IMR-90 (cell line): ENCODE results near the gene XPR1. TPM values are rescaled to one million over a fixed set of nuclear protein-coding genes. Genes with fewer than 3 reads are reported as not detected.

Experiments used
- ATAC-seq: fragments of 200-7000 bp; cut with Tn5 transposase; 2 replicates; pipeline ENCODE4 v1.9.1; 2020; ENCODE audit warnings: low read depth, mild to moderate bottlenecking, moderate library complexity
- BruUV-seq: library from RNA; stranded (reverse); fragments of 400-500 nt; replicated peaks from 2 replicates; lab custom pipeline; 2021; lab: Mats Ljungman, UMichigan
- CTCF ChIA-PET: fragments of 300-600 bp; formaldehyde crosslinking; extraction: SDS; loops from one replicate; lab custom pipeline; 2021; ENCODE audit warnings: antibody characterized with exemption; lab: Yijun Ruan, JAX
- POLR2A ChIA-PET: fragments of 300-600 bp; sonication (Branson Sonifier 250); formaldehyde crosslinking; loops from one replicate; lab custom pipeline; 2022; ENCODE audit warnings: antibody characterized with exemption; ENCODE audit not compliant: unreplicated experiment; lab: Charles Lee
- DNase-seq: peaks from one replicate; pipeline ENCODE4 v3.0.0; 2013
- H2AFZ ChIP-seq: replicated peaks from 2 replicates; pipeline ENCODE3; 2013; ENCODE audit warnings: low read length, mild to moderate bottlenecking; ENCODE audit not compliant: poor library complexity
- H2AK5ac ChIP-seq: 2 replicates; pipeline ENCODE4 v1.6.1; 2013; ENCODE audit warnings: low read depth, low read length, inconsistent platforms
- H2AK9ac ChIP-seq: replicated peaks from 2 replicates; pipeline ENCODE3; 2013; ENCODE audit warnings: mild to moderate bottlenecking, low read depth, low read length, moderate library complexity; ENCODE audit not compliant: poor library complexity
- H2BK120ac ChIP-seq: 2 replicates; pipeline ENCODE4 v1.6.1; 2013; ENCODE audit warnings: low read depth, low read length, inconsistent platforms
- H2BK15ac ChIP-seq: 3 replicates; pipeline ENCODE4 v1.6.1; 2013; ENCODE audit warnings: low read depth, low read length, inconsistent platforms
- H2BK20ac ChIP-seq: 2 replicates; pipeline ENCODE4 v1.6.1; 2013; ENCODE audit warnings: low read depth, mild to moderate bottlenecking, inconsistent platforms, low read length, moderate library complexity
- H2BK5ac ChIP-seq: 2 replicates; pipeline ENCODE4 v1.6.1; 2013; ENCODE audit warnings: mild to moderate bottlenecking, low read depth, low read length, inconsistent platforms; ENCODE audit not compliant: poor library complexity, severe bottlenecking
- H3K14ac ChIP-seq: replicated peaks from 2 replicates; pipeline ENCODE4 v1.6.1; 2013; ENCODE audit warnings: low read depth, low read length, inconsistent platforms
- H3K18ac ChIP-seq: 2 replicates; pipeline ENCODE4 v1.6.1; 2013; ENCODE audit warnings: low read depth, low read length, control low read depth
- H3K23ac ChIP-seq: 2 replicates; pipeline ENCODE4 v1.6.1; 2013; ENCODE audit warnings: low read depth, low read length, inconsistent platforms
- H3K27ac ChIP-seq: 2 replicates; pipeline ENCODE4 v1.5.1; 2013; ENCODE audit warnings: mild to moderate bottlenecking, control low read depth, low read length; ENCODE audit not compliant: insufficient read depth
- H3K27me3 ChIP-seq: 2 replicates; pipeline ENCODE4 v1.6.1; 2013; ENCODE audit warnings: low read length; ENCODE audit not compliant: control insufficient read depth, insufficient read depth
- H3K36me3 ChIP-seq: 2 replicates; pipeline ENCODE4 v1.6.1; 2013; ENCODE audit warnings: low read length, mixed read lengths; ENCODE audit not compliant: control insufficient read depth, insufficient read depth
- H3K4ac ChIP-seq: 2 replicates; pipeline ENCODE4 v1.6.1; 2013; ENCODE audit warnings: low read depth, low read length, inconsistent platforms
- H3K4me1 ChIP-seq: 2 replicates; pipeline ENCODE4 v1.6.1; 2013; ENCODE audit warnings: low read length, mixed read lengths; ENCODE audit not compliant: control insufficient read depth, insufficient read depth
- H3K4me2 ChIP-seq: 2 replicates; pipeline ENCODE4 v1.6.1; 2013; ENCODE audit warnings: low read depth, mild to moderate bottlenecking, control low read depth, low read length, moderate library complexity
- H3K4me3 ChIP-seq: 2 replicates; pipeline ENCODE4 v1.5.1; 2013; ENCODE audit warnings: low read depth, mild to moderate bottlenecking, control low read depth, low read length, moderate library complexity; ENCODE audit not compliant: insufficient read depth
- H3K56ac ChIP-seq: 2 replicates; pipeline ENCODE4 v1.6.1; 2013; ENCODE audit warnings: low read length, inconsistent platforms; ENCODE audit not compliant: insufficient read depth; ENCODE audit errors: extremely low read depth
- H3K79me1 ChIP-seq, 2 experiments: 2 replicates each; pipeline ENCODE4 v1.6.1; 2013; ENCODE audit warnings: low read length in 2 of 2, inconsistent platforms in 1 of 2, low read depth in 1 of 2
- H3K9ac ChIP-seq: 2 replicates; pipeline ENCODE4 v1.6.1; 2013; ENCODE audit warnings: low read depth, low read length, control low read depth
- H3K9me1 ChIP-seq: 2 replicates; pipeline ENCODE4 v1.6.1; 2013; ENCODE audit warnings: low read length, inconsistent platforms; ENCODE audit not compliant: insufficient read depth
- H3K9me3 ChIP-seq: 2 replicates; pipeline ENCODE4 v1.6.1; 2013; ENCODE audit warnings: low read length; ENCODE audit not compliant: control insufficient read depth, insufficient read depth
- H4K20me1 ChIP-seq: 2 replicates; pipeline ENCODE4 v1.6.1; 2013; ENCODE audit warnings: low read length, inconsistent platforms; ENCODE audit not compliant: insufficient read depth
- H4K5ac ChIP-seq: 2 replicates; pipeline ENCODE4 v1.6.1; 2013; ENCODE audit warnings: mild to moderate bottlenecking, low read depth, low read length, control low read depth
- H4K8ac ChIP-seq, 2 experiments: 2 replicates each; pipeline ENCODE4 v1.6.1; 2013; ENCODE audit warnings: low read depth in 2 of 2, low read length in 2 of 2, control low read depth in 1 of 2, inconsistent platforms in 1 of 2
- H4K91ac ChIP-seq: 2 replicates; pipeline ENCODE4 v1.6.1; 2013; ENCODE audit warnings: low read depth, low read length, inconsistent platforms; ENCODE audit not compliant: insufficient read depth
- BHLHE40 ChIP-seq: fragments of 150-350 bp; IDR thresholded peaks from 2 replicates; pipeline ENCODE4 v1.6.1; 2016; ENCODE audit warnings: mild to moderate bottlenecking, low read depth, low read length
- CEBPB ChIP-seq: IDR thresholded peaks from 2 replicates; pipeline ENCODE4 v1.6.1; 2012; ENCODE audit warnings: low read depth, low read length, improper control_type of control experiment
- CHD1 ChIP-seq: IDR thresholded peaks from 2 replicates; pipeline ENCODE4 v1.6.1; 2012; ENCODE audit warnings: low read depth, low read length, improper control_type of control experiment
- CTCF ChIP-seq: conservative IDR thresholded peaks from 2 replicates; pipeline ENCODE4 v1.5.1; 2012; ENCODE audit warnings: mild to moderate bottlenecking, low read depth, low read length, improper control_type of control experiment
- ELK1 ChIP-seq: fragments of 150-350 bp; IDR thresholded peaks from 2 replicates; pipeline ENCODE4 v1.6.1; 2016; ENCODE audit warnings: low read depth, mild to moderate bottlenecking, low read length, moderate library complexity, borderline replicate concordance
- FOS ChIP-seq: fragments of 150-350 bp; IDR thresholded peaks from 2 replicates; pipeline ENCODE4 v1.6.1; 2016; ENCODE audit warnings: low read depth, low read length
- MAFK ChIP-seq: IDR thresholded peaks from 2 replicates; pipeline ENCODE4 v1.6.1; 2012; ENCODE audit warnings: low read depth, low read length, improper control_type of control experiment
- MAZ ChIP-seq: IDR thresholded peaks from 2 replicates; pipeline ENCODE4 v1.6.1; 2012; ENCODE audit warnings: low read depth, mild to moderate bottlenecking, low read length, improper control_type of control experiment, moderate library complexity, borderline replicate concordance
- MXI1 ChIP-seq: IDR thresholded peaks from 2 replicates; pipeline ENCODE4 v1.6.1; 2012; ENCODE audit warnings: low read depth, mild to moderate bottlenecking, low read length, moderate library complexity, borderline replicate concordance
- NFE2L2 ChIP-seq: fragments of 150-350 bp; IDR thresholded peaks from 2 replicates; pipeline ENCODE4 v1.6.1; 2016; ENCODE audit warnings: low read depth, mild to moderate bottlenecking, low read length
- POLR2A ChIP-seq: IDR thresholded peaks from 2 replicates; pipeline ENCODE4 v1.6.1; 2012; ENCODE audit warnings: mild to moderate bottlenecking, low read depth, low read length
- RAD21 ChIP-seq: IDR thresholded peaks from 2 replicates; pipeline ENCODE4 v1.6.1; 2012; ENCODE audit warnings: low read length, improper control_type of control experiment
- RCOR1 ChIP-seq: IDR thresholded peaks from 2 replicates; pipeline ENCODE4 v1.6.1; 2012; ENCODE audit warnings: mild to moderate bottlenecking, low read length, improper control_type of control experiment; ENCODE audit not compliant: insufficient replicate concordance
- RFX5 ChIP-seq: IDR thresholded peaks from 2 replicates; pipeline ENCODE4 v1.8.0; 2012; ENCODE audit warnings: low read depth, mild to moderate bottlenecking, low read length, moderate library complexity
- SMC3 ChIP-seq: fragments of 150-350 bp; IDR thresholded peaks from 2 replicates; pipeline ENCODE4 v1.6.1; 2016; ENCODE audit warnings: low read depth, mild to moderate bottlenecking, antibody characterized with exemption, low read length, moderate library complexity
- USF2 ChIP-seq: fragments of 150-350 bp; IDR thresholded peaks from 2 replicates; pipeline ENCODE4 v1.6.1; 2017; ENCODE audit warnings: mild to moderate bottlenecking, antibody characterized with exemption, low read length, low read depth
- WGBS, 2 experiments: methylation state at CpG; one replicate each; pipeline versions ENCODE4 v1.1.5 to v1.1.7; 2013; ENCODE audit warnings: missing lambda C conversion rate in 2 of 2; ENCODE audit not compliant: insufficient read length in 1 of 2; ENCODE audit errors: extremely low coverage in 2 of 2; 5-methylcytosine and 5-hydroxymethylcytosine counted together
- dilution Hi-C: fragments of 300-500 bp; cut with HindIII; formaldehyde crosslinking; loops from one replicate; pipeline ENCODE4 v1.14.3; 2018; ENCODE audit warnings: low sequenced_read_pairs; ENCODE audit not compliant: unreplicated experiment
- in situ Hi-C: fragments of 300-500 bp; cut with MboI; formaldehyde crosslinking; loops from 3 replicates; pipeline ENCODE4 v1.14.3; 2019; ENCODE audit warnings: low sequenced_read_pairs, inconsistent platforms, mixed read lengths
- intact Hi-C: fragments of 100-400 bp; cut with micrococcal nuclease; formaldehyde crosslinking; loops from 2 replicates; pipeline ENCODE4 v1.10.0; 2022
- polyA plus RNA-seq, 3 experiments: library from polyadenylated mRNA; depleted of rRNA; stranded (reverse); fragments of >200 nt; gene quantifications; 2 replicates each; pipeline ENCODE4 v1.2.3, GENCODE V29; 2012; ENCODE audit warnings: low replicate concordance in 1 of 3
- total RNA-seq: library from RNA; depleted of rRNA; stranded (reverse); fragments of >200 nt; gene quantifications from 2 replicates; pipeline ENCODE4 v1.2.3, GENCODE V29; 2012

Gene XPR1
- total and polyA plus RNA-seq, 2 of the 4 experiments (the other 2 are of a cell fraction): 11.8 to 25.1 TPM

- ATAC-seq: no peak
- Histone ChIP-seq H4K8ac (no peak overlapping the region), H3K4ac (no peak overlapping the region), H3K56ac (no peak overlapping the region), H3K18ac (no peak overlapping the region), H3K27ac (no peak overlapping the region), H3K14ac (no peak overlapping the region), H3K9ac (no peak overlapping the region), H3K9me3 (no peaks in the 10 kb centered on the region), H2AFZ (no peak overlapping the region), H3K4me2 (no peak overlapping the region), H2BK20ac (no peak overlapping the region), H4K20me1 (no peaks in the 10 kb centered on the region), H2BK5ac (no peak overlapping the region), H3K27me3 (no peaks in the 10 kb centered on the region), H3K23ac (no peak overlapping the region), H3K79me1 (no peaks in the 10 kb centered on the region), H3K4me3 (no peak overlapping the region), H2AK5ac (no peak overlapping the region), H3K4me1 (no peaks in the 10 kb centered on the region), H4K91ac (no peak overlapping the region), H4K5ac (no peak overlapping the region), H2AK9ac (no peak overlapping the region), H3K36me3 (peaks cover 29% of the 10 kb centered on the region), H2BK120ac (no peak overlapping the region), H3K9me1 (peaks cover 4% of the 10 kb centered on the region; the same call in 1 of the 2 replicates), H2BK15ac (no peak overlapping the region)
- BruUV-seq: no TSS peak
- TF ChIP-seq USF2 (no peak), MAFK (no peak), MXI1 (no peak), SMC3 (no peak), RFX5 (no peak), BHLHE40 (no peak), CTCF (no peak), FOS (no peak), RAD21 (no peak), RCOR1 (no peak), CEBPB (no peak), CHD1 (no peak), NFE2L2 (no peak), POLR2A (no peak), MAZ (no peak), ELK1 (no peak)
- ChIA-PET POLR2A (no interaction called here), CTCF (no interaction called here)
- in situ Hi-C loops (no loop called here), intact Hi-C loops (no loop called here), dilution Hi-C loops (no loop called here)
- 81% methylated on average over 2 of the region's 3 CpGs; no CpG with 5 or more reads in 1 of the 2 experiments for WGBS, 2 experiments
- DNase-seq: no peak
Observed at GRCh38 chr1:180939711-180940103, 307.9 kb downstream of the XPR1 start.
